ENCODE measurements around the gene SNORC. TPM values are rescaled to one million over a fixed set of nuclear protein-coding genes. Genes with fewer than 3 reads are reported as not detected.

The SNORC gene
- total RNA-seq, 1 donor from 2014 or later: 0.53 TPM

DNA sequence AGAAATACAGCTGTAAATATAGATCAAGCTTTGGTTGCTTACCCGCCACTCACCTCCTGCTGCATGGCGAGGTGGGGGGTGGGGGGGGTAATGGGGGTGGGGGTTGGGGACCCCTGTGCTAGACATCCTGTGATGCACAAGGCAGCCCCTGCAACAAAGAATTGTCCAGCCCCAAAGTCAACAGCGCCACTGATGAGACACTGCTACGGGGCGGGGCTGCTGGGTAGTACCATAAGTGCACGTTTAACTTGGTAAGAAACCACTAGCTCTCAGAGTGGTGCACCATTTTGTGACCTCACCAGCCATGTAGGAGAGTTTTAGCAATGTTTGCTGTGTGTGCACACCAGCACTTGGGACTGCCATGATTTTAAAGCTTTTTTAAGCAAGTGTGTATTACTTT is 40.3 kb downstream of the SNORC start:
- H3K4me1 ChIP-seq: no peaks in the 10 kb centered on the region
- H3K36me3 ChIP-seq: no peaks in the 10 kb centered on the region
- no peak overlapping the region for H3K4me3 ChIP-seq
- intact Hi-C loops (cut with DNase I): no loop called here
- no peak for ATAC-seq
- no peak for DNase-seq
- H3K9me3 ChIP-seq: peaks cover 10% of the 10 kb centered on the region
- no peak overlapping the region for H3K27ac ChIP-seq
- no peak for TF ChIP-seq CTCF (IDR thresholded peaks at IDR 0.05)
- peaks cover 6% of the 10 kb centered on the region for H3K27me3 ChIP-seq (ENCODE audit: low read depth)

GRCh38 chr2:232911712-232912277 is 41.7 kb downstream of the SNORC start:
- TF ChIP-seq CTCF (IDR thresholded peaks at IDR 0.05): no peak

DNA sequence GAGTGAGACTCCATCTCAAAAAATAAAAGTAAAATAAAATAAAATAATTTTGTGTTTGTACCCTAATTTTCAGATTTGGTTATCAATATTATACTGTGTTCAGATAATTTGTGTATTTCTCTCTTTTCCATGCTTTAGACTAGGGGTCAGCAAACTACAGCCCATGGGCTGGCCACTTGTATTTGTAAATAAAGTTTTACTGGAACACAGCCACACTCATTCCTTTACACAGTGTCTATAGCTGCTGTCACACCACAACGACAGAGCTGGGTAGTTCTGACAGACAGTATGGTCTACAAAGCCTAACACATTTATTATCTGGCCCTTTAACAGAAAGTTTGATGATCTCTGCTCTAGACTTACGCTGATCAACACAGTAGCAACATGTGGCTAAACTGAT is 43.8 kb downstream of the SNORC start:
- peaks cover 10% of the 10 kb centered on the region for H3K9me3 ChIP-seq
- no peak overlapping the region for H3K27ac ChIP-seq
- DNase-seq: no peak
- intact Hi-C loops (cut with DNase I): no loop called here
- no peak for TF ChIP-seq CTCF (IDR thresholded peaks at IDR 0.05)
- H3K36me3 ChIP-seq: no peaks in the 10 kb centered on the region
- H3K4me3 ChIP-seq: no peak overlapping the region
- peaks cover 12% of the 10 kb centered on the region for H3K27me3 ChIP-seq (ENCODE audit: low read depth)
- no peak for ATAC-seq
- no peaks in the 10 kb centered on the region for H3K4me1 ChIP-seq

More at GRCh38 chr2:232911712-232912277, 41.7 kb downstream of the SNORC start:
- H3K27me3 ChIP-seq (ENCODE audit: low read depth): peaks cover 8% of the 10 kb centered on the region
- H3K4me3 ChIP-seq: no peak overlapping the region
- no peaks in the 10 kb centered on the region for H3K4me1 ChIP-seq
- no peak overlapping the region for H3K27ac ChIP-seq
- intact Hi-C loops (cut with DNase I): no loop called here
- H3K36me3 ChIP-seq: no peaks in the 10 kb centered on the region
- DNase-seq: no peak
- peaks cover 10% of the 10 kb centered on the region for H3K9me3 ChIP-seq
- no peak for ATAC-seq

- ATAC-seq (no peak), DNase-seq (no peak)
- intact Hi-C loops (cut with DNase I): no loop called here
- no peak overlapping the region for H3K4me3 ChIP-seq
- H3K9me3 ChIP-seq: no peaks in the 10 kb centered on the region
- no peaks in the 10 kb centered on the region for H3K4me1 ChIP-seq
- H3K27ac ChIP-seq: no peak overlapping the region
- no peak for TF ChIP-seq CTCF (IDR thresholded peaks at IDR 0.05)
- no peaks in the 10 kb centered on the region for H3K36me3 ChIP-seq
- H3K27me3 ChIP-seq (ENCODE audit: low read depth): peaks cover 17% of the 10 kb centered on the region
These were observed 49.1 kb downstream of the SNORC start for GRCh38 chr2:232919141-232919540.

GRCh38 chr2:232920055-232920454 is 50.0 kb downstream of the SNORC start:
- TF ChIP-seq CTCF (IDR thresholded peaks at IDR 0.05): no peak
- no peaks in the 10 kb centered on the region for H3K36me3 ChIP-seq
- DNase-seq: no peak
- no peak overlapping the region for H3K27ac ChIP-seq
- H3K9me3 ChIP-seq: no peaks in the 10 kb centered on the region
- no peak overlapping the region for H3K4me3 ChIP-seq
- no peaks in the 10 kb centered on the region for H3K4me1 ChIP-seq
- H3K27me3 ChIP-seq (ENCODE audit: low read depth): peaks cover 24% of the 10 kb centered on the region
- no peak for ATAC-seq
- intact Hi-C loops (cut with DNase I): no loop called here
